ENCODE data around the gene CCDC134. TPM values are rescaled to one million over a fixed set of nuclear protein-coding genes. Genes with fewer than 3 reads are reported as not detected.
A peak's percentile ranks its signal among the peaks of the same experiment; 100 is the strongest.

Gene CCDC134
- total RNA-seq, 1 experiment from 2014 or later = 20.1 TPM

- no TSS peak for BruUV-seq (replicated peaks)
- intact Hi-C loops (cut with micrococcal nuclease; ENCODE audit: unreplicated experiment) = no loop called here
- DNase-seq = peak; percentile 75
- H3K9me3 Mint-ChIP-seq (ENCODE audit: low read depth, unreplicated experiment) = no peaks in the 10 kb centered on the region
- H3K4me3 Mint-ChIP-seq (ENCODE audit: low read depth, unreplicated experiment) = peak overlapping the region; percentile 55
- peaks cover 78% of the 10 kb centered on the region for H3K4me1 Mint-ChIP-seq (ENCODE audit: low read depth, unreplicated experiment)
- no peak for TF ChIP-seq CTCF (IDR thresholded peaks at IDR 0.05; ENCODE audit: unreplicated experiment)
- no peaks in the 10 kb centered on the region for H3K27me3 Mint-ChIP-seq (ENCODE audit: unreplicated experiment)
- CTCF ChIA-PET = interaction anchor here (0.7 to 1.6 kb wide), 5 partner anchors 11 to 210 kb away, joined by 3 to 7 read pairs (median 6); partner anchors contain the start of genes CCDC134 and SREBF2
- peaks cover 27% of the 10 kb centered on the region for H3K36me3 Mint-ChIP-seq (ENCODE audit: insufficient read depth, unreplicated experiment)
- peak overlapping the region; percentile 71 for H3K27ac Mint-ChIP-seq (ENCODE audit: unreplicated experiment)
Observed at GRCh38 chr22:41844513-41844912, 44.0 kb downstream of the CCDC134 start.

- BruUV-seq (replicated peaks) = no TSS peak
- no peaks in the 10 kb centered on the region for H3K9me3 Mint-ChIP-seq (ENCODE audit: low read depth, unreplicated experiment)
- no peak overlapping the region for H3K4me3 Mint-ChIP-seq (ENCODE audit: low read depth, unreplicated experiment)
- CTCF ChIA-PET = interaction anchor here (0.9 to 1.1 kb wide), 3 partner anchors 11 to 80 kb away, joined by 3 to 6 read pairs (median 3); partner anchors contain the start of gene CCDC134
- TF ChIP-seq CTCF (IDR thresholded peaks at IDR 0.05; ENCODE audit: unreplicated experiment) = no peak
- no peak for DNase-seq
- peaks cover 20% of the 10 kb centered on the region for H3K36me3 Mint-ChIP-seq (ENCODE audit: insufficient read depth, unreplicated experiment)
- intact Hi-C loops (cut with micrococcal nuclease; ENCODE audit: unreplicated experiment) = no loop called here
- no peaks in the 10 kb centered on the region for H3K27me3 Mint-ChIP-seq (ENCODE audit: unreplicated experiment)
- peak overlapping the region; percentile 4 for H3K27ac Mint-ChIP-seq (ENCODE audit: unreplicated experiment)
- H3K4me1 Mint-ChIP-seq (ENCODE audit: low read depth, unreplicated experiment) = peaks cover 70% of the 10 kb centered on the region
Observed at GRCh38 chr22:41845380-41846267, 45.1 kb downstream of the CCDC134 start.

GRCh38 chr22:41846268-41846987 lies 45.9 kb downstream of the CCDC134 start:
- H3K27ac Mint-ChIP-seq (ENCODE audit: unreplicated experiment) = no peak overlapping the region
- no peaks in the 10 kb centered on the region for H3K9me3 Mint-ChIP-seq (ENCODE audit: low read depth, unreplicated experiment)
- intact Hi-C loops (cut with micrococcal nuclease; ENCODE audit: unreplicated experiment) = no loop called here

More at GRCh38 chr22:41846268-41846987, 45.9 kb downstream of the CCDC134 start:
- H3K36me3 Mint-ChIP-seq (ENCODE audit: insufficient read depth, unreplicated experiment) = peaks cover 14% of the 10 kb centered on the region
- DNase-seq = no peak
- H3K4me1 Mint-ChIP-seq (ENCODE audit: low read depth, unreplicated experiment) = peaks cover 61% of the 10 kb centered on the region
- BruUV-seq (replicated peaks) = no TSS peak
- TF ChIP-seq CTCF (IDR thresholded peaks at IDR 0.05; ENCODE audit: unreplicated experiment) = no peak
- no peaks in the 10 kb centered on the region for H3K27me3 Mint-ChIP-seq (ENCODE audit: unreplicated experiment)
- CTCF ChIA-PET = interaction anchor here (1.0 kb wide), 2 partner anchors 79 to 98 kb away, joined by 3 read pairs; no protein-coding TSS in a partner anchor
- no peak overlapping the region for H3K4me3 Mint-ChIP-seq (ENCODE audit: low read depth, unreplicated experiment)
